Measurements from ENCODE around the gene FBXL20.

DNA sequence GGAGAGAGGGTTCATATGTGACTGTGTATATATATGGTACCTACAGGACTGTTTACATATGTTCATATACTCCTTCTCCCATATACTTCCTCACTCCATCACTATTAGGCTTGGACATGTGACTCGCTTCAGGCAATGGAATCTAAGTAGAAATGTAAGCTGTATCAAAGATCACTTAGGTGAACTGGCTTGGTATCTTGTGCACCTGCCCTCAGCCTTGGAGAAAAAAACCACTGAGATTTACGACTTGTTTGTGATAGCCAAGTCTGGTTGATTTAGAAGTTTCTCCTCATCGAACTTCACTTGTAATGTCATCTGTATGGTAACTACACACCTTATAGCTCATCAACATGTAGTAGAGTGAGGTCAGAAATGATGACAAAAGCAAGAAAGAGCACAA, 59.9 kb downstream of the FBXL20 start:
- TF ChIP-seq, protein P1, sequence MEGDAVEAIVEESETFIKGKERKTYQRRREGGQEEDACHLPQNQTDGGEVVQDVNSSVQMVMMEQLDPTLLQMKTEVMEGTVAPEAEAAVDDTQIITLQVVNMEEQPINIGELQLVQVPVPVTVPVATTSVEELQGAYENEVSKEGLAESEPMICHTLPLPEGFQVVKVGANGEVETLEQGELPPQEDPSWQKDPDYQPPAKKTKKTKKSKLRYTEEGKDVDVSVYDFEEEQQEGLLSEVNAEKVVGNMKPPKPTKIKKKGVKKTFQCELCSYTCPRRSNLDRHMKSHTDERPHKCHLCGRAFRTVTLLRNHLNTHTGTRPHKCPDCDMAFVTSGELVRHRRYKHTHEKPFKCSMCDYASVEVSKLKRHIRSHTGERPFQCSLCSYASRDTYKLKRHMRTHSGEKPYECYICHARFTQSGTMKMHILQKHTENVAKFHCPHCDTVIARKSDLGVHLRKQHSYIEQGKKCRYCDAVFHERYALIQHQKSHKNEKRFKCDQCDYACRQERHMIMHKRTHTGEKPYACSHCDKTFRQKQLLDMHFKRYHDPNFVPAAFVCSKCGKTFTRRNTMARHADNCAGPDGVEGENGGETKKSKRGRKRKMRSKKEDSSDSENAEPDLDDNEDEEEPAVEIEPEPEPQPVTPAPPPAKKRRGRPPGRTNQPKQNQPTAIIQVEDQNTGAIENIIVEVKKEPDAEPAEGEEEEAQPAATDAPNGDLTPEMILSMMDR (IDR thresholded peaks at IDR 0.05) = no peak
- TF ChIP-seq SIN3A (IDR thresholded peaks at IDR 0.05; ENCODE audit: borderline replicate concordance, insufficient read depth, low read depth, low read length) = no peak
